PC-9 (cell line): ENCODE data around the gene YLPM1. TPM values are rescaled to one million over a fixed set of nuclear protein-coding genes. Genes with fewer than 3 reads are reported as not detected.

Experiments
- BruUV-seq: library from RNA; stranded (reverse); fragments of 400-500 nt; replicated peaks from 2 replicates; lab custom pipeline; 2021; lab: Mats Ljungman, UMichigan
- CTCF ChIA-PET: fragments of 300-600 bp; sonication (Branson Sonifier 250); formaldehyde crosslinking; loops from one replicate; lab custom pipeline; 2022; ENCODE audit warnings: antibody characterized with exemption; lab: Charles Lee
- POLR2A ChIA-PET: fragments of 300-600 bp; sonication (Branson Sonifier 250); formaldehyde crosslinking; loops from one replicate; lab custom pipeline; 2022; ENCODE audit warnings: antibody characterized with exemption; ENCODE audit not compliant: unreplicated experiment; lab: Charles Lee
- DNase-seq, 2 experiments: peaks; one replicate each; pipeline versions ENCODE4 v3.0.0 to v3.0.0-alpha.2; 2015 to 2022; ENCODE audit warnings: mixed read lengths in 1 of 2
- H2AFZ ChIP-seq: fragments of 200-600 bp; sonication (generic); 2 replicates; pipeline ENCODE4 v1.8.1; 2017; ENCODE audit warnings: antibody characterized with exemption
- H3F3A ChIP-seq: fragments of 200-600 bp; sonication (generic); 2 replicates; pipeline ENCODE4 v1.8.1; 2017; ENCODE audit warnings: antibody characterized with exemption, mild to moderate bottlenecking, low read depth; ENCODE audit not compliant: insufficient read depth
- H3K27ac ChIP-seq: fragments of 200-600 bp; sonication (generic); 2 replicates; pipeline ENCODE4 v1.6.1; 2016; ENCODE audit warnings: mixed run types
- H3K27me3 ChIP-seq: fragments of 200-600 bp; sonication (generic); 2 replicates; pipeline ENCODE4 v1.6.1; 2016; ENCODE audit warnings: low read depth, mixed run types; ENCODE audit not compliant: insufficient read depth
- H3K36me3 ChIP-seq: fragments of 200-600 bp; sonication (generic); 2 replicates; pipeline ENCODE4 v1.6.1; 2016; ENCODE audit warnings: low read depth, mixed run types
- H3K4me1 ChIP-seq: fragments of 200-600 bp; sonication (generic); replicated peaks from 2 replicates; pipeline ENCODE4 v1.6.1; 2016; ENCODE audit warnings: mixed run types; ENCODE audit not compliant: insufficient read depth
- H3K4me2 ChIP-seq: fragments of 200-600 bp; sonication (generic); 2 replicates; pipeline ENCODE4 v1.6.1; 2017; ENCODE audit warnings: mixed run types
- H3K4me3 ChIP-seq: fragments of 200-600 bp; sonication (generic); 2 replicates; pipeline ENCODE4 v1.6.1; 2016; ENCODE audit warnings: mixed run types
- H3K79me2 ChIP-seq: fragments of 200-600 bp; sonication (generic); 2 replicates; pipeline ENCODE4 v1.6.1; 2017; ENCODE audit warnings: low read depth, mixed run types
- H3K9me2 ChIP-seq: fragments of 200-600 bp; sonication (generic); 2 replicates; pipeline ENCODE4 v1.8.1; 2017; ENCODE audit warnings: mild to moderate bottlenecking; ENCODE audit not compliant: insufficient read depth
- H3K9me3 ChIP-seq: fragments of 200-600 bp; sonication (generic); 2 replicates; pipeline ENCODE4 v1.8.1; 2016; ENCODE audit warnings: low read depth; ENCODE audit not compliant: insufficient read depth
- H4K20me1 ChIP-seq: fragments of 200-600 bp; sonication (generic); 2 replicates; pipeline ENCODE4 v1.8.1; 2017; ENCODE audit not compliant: insufficient read depth
- CTCF ChIP-seq: fragments of 200-600 bp; sonication (generic); conservative IDR thresholded peaks from 2 replicates; pipeline ENCODE4 v1.6.1; 2017; ENCODE audit warnings: mixed run types, antibody characterized with exemption, mild to moderate bottlenecking, moderate library complexity
- EZH2 ChIP-seq: fragments of 200-600 bp; sonication (generic); IDR thresholded peaks from 2 replicates; pipeline ENCODE4 v1.8.0; 2017; ENCODE audit warnings: antibody characterized with exemption, low read depth
- intact Hi-C: fragments of 100-400 bp; cut with micrococcal nuclease; formaldehyde crosslinking; loops from one replicate; pipeline ENCODE4 v1.10.0; 2022; ENCODE audit not compliant: unreplicated experiment
- total RNA-seq: library from RNA; stranded (reverse); gene quantifications from 2 replicates; pipeline ENCODE4 v1.2.3, GENCODE V29; 2021

YLPM1 gene
- total RNA-seq, 1 experiment from 2014 or later, result 170 TPM

GRCh38 chr14:74871819-74872218 lies 108.7 kb downstream of the YLPM1 start:
- Histone ChIP-seq H3F3A (0 out of 2 replicates have a peak, but pooled peaks cover 4% of the 10 kb centered on the region), H3K27me3 (peaks cover 11% of the 10 kb centered on the region), H3K4me3 (no peak overlapping the region), H3K4me2 (no peak overlapping the region), H3K79me2 (no peaks in the 10 kb centered on the region), H3K36me3 (no peaks in the 10 kb centered on the region), H4K20me1 (no peaks in the 10 kb centered on the region), H3K27ac (no peak overlapping the region), H3K9me2 (no peaks in the 10 kb centered on the region), H3K9me3 (no peaks in the 10 kb centered on the region), H2AFZ (no peak overlapping the region), H3K4me1 (no peaks in the 10 kb centered on the region)
- DNase-seq, result no peak
- ChIA-PET CTCF (interaction anchor here (0.6 to 3.3 kb wide), 5 partner anchors 11 to 40 kb away, joined by 3 to 18 read pairs (median 6); no protein-coding TSS in a partner anchor), POLR2A (interaction anchor here (0.6 kb wide), 2 partner anchors 59 to 215 kb away, joined by 3 to 4 read pairs; no protein-coding TSS in a partner anchor)
- TF ChIP-seq CTCF (no peak), EZH2 (no peak)
- intact Hi-C loops, result no loop called here
- no TSS peak for BruUV-seq

- no peak for TF ChIP-seq CTCF
- no peak for TF ChIP-seq EZH2
- H3K4me3 ChIP-seq, result no peak overlapping the region
- no peak overlapping the region for H3K27ac ChIP-seq
- ChIA-PET POLR2A (interaction anchor here (0.7 kb wide), 1 partner anchor 16 kb away, joined by 6 read pairs; no protein-coding TSS in a partner anchor), CTCF (interaction anchor here (1.2 to 1.7 kb wide), 2 partner anchors 31 to 70 kb away, joined by 3 to 6 read pairs; no protein-coding TSS in a partner anchor)
- H3K9me2 ChIP-seq, result no peaks in the 10 kb centered on the region
- no peaks in the 10 kb centered on the region for H3K9me3 ChIP-seq
- no peak overlapping the region for H2AFZ ChIP-seq
- no peak for DNase-seq
- H3K79me2 ChIP-seq, result no peaks in the 10 kb centered on the region
- no peaks in the 10 kb centered on the region for H4K20me1 ChIP-seq
- H3F3A ChIP-seq, result peaks cover 13% of the 10 kb centered on the region; the same call in 1 of the 2 replicates
- no peaks in the 10 kb centered on the region for H3K4me1 ChIP-seq
- BruUV-seq, result no TSS peak
- intact Hi-C loops, result no loop called here
- H3K4me2 ChIP-seq, result no peak overlapping the region
- H3K27me3 ChIP-seq, result no peaks in the 10 kb centered on the region
- H3K36me3 ChIP-seq, result no peaks in the 10 kb centered on the region
These were observed 112.1 kb downstream of the YLPM1 start for GRCh38 chr14:74875204-74875603.

- no peaks in the 10 kb centered on the region for H3K27me3 ChIP-seq
- BruUV-seq, result no TSS peak
- intact Hi-C loops, result no loop called here
- H3K27ac ChIP-seq, result no peak within 1 kb of the TSS
- H3K4me1 ChIP-seq, result peaks cover 6% of the 10 kb centered on the region
- ChIA-PET POLR2A (interaction anchor here (0.6 kb wide), 1 partner anchor 91 kb away, joined by 4 read pairs; no protein-coding TSS in a partner anchor), CTCF (interaction anchor here (0.6 to 1.7 kb wide), 5 partner anchors 22 to 1895 kb away, joined by 3 to 6 read pairs (median 4); no protein-coding TSS in a partner anchor)
- peaks cover 14% of the 10 kb centered on the region; the same call in 1 of the 2 replicates for H3F3A ChIP-seq
- no peaks in the 10 kb centered on the region for H3K36me3 ChIP-seq
- no peak for DNase-seq
- TF ChIP-seq EZH2 (no peak), CTCF (no peak)
- no peak within 1 kb of the TSS for H3K4me3 ChIP-seq
- H4K20me1 ChIP-seq, result no peaks in the 10 kb centered on the region
- no peaks in the 10 kb centered on the region for H3K79me2 ChIP-seq
- H3K9me3 ChIP-seq, result no peaks in the 10 kb centered on the region
- no peak within 1 kb of the TSS for H2AFZ ChIP-seq
- no peak within 1 kb of the TSS for H3K4me2 ChIP-seq
- H3K9me2 ChIP-seq, result no peaks in the 10 kb centered on the region
These were observed 113.1 kb downstream of the YLPM1 start, which contains the start of gene PROX2 for GRCh38 chr14:74875941-74876913. Gene PROX2 (minus strand): TSS chr14:74876145. CDS start chr14:74863834, 12,311 bp downstream.
